MV-4-11 (cell line): ENCODE data around the gene TMEM190.
A peak's percentile ranks its signal among the peaks of the same experiment; 100 is the strongest.
"Not testable (repeated sequence)": the region's sequence is repeated elsewhere in the genome, so short reads cannot be mapped to it uniquely, and the experiment has no call there.

Experiments
- DNase-seq: peaks from one replicate; lab custom pipeline; 2025; lab: John Stamatoyannopoulos, UW

The TMEM190 gene

DNA sequence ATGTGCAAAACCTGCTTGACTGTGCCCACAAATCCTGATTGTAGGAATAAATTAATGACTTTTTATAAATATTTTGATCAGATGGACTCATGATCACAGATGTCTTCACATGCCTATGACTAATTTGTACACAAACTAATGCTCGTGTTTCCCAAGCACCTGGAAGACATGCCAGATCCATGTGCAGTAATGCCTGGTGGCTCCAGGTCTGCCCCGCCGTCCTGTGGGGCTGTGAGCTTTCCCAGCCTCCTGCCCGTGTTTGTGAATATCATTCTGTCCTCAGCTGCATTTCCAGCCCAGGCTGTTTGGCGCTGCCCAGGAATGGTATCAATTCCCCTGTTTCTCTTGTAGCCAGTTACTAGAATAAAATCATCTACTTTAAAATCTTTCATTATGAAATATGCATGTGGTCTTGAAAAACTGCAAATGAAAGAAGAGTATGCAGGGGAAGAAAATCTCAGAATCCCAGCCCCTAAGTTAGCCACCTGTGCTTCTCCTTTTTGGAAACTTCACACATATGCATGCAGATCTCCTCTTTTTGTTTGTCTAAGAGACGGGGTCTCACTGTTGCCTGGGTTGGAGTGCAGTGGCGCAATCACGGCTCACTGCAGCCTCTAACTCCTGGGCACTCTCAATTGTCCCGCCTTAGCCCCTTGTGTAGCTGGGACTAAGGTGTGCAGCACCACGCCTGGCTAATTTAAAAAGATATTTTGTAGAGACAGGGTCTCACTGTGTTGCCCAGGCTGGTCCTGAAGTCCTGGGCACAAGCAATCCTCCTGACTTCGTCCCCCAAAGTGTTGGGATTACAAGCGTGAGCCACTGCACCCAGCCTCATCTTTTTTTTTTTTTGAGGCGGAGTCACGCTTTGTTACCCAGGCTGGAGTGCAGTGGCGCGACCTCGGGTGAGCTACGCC, 15.3 kb downstream of the TMEM190 start:
- no peak for DNase-seq

DNA sequence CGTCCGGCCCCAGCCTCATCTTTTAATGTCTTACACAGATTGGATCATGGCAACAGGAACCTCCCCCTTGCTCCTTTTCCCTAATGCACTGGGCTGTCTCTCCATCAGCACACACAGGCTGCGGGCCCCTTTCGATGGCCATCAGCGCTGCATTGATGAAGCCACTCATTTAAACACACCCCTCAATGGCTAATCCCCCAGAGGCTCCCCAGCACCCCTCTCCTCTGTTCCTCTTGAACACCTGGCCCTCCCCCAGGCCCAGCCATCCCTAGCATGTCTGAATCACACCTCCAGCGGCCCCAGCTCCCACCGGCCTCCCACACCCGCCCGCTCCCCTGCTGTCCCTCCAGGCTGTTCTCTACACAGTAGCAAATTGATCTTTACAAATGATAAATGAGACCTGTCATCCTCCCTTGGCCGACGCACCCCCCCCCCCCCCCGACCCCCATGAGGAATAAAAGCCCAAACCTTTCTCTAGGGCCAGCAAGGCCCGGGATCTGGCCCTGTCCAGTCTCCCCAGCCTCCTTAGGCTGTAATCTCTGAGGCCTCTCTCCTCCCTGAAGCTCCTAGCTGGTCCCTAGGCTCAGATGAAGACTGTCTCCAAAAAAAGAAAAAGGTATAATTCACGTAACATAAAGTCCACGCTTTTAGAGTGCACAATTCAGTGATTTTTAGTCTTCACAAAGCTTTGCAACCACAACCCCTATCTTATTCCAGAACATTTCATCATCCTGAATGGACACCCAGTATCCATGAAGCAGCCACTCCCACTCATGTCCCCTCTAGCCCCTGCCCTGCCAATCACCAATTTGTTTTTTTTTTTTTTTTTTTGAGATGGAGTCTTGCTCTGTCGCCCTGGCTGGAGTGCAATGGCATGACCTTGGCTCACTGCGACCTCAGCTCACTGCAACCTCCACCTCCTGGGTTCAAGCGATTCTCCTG, 16.5 kb downstream of the TMEM190 start:
- no peak for DNase-seq

DNA sequence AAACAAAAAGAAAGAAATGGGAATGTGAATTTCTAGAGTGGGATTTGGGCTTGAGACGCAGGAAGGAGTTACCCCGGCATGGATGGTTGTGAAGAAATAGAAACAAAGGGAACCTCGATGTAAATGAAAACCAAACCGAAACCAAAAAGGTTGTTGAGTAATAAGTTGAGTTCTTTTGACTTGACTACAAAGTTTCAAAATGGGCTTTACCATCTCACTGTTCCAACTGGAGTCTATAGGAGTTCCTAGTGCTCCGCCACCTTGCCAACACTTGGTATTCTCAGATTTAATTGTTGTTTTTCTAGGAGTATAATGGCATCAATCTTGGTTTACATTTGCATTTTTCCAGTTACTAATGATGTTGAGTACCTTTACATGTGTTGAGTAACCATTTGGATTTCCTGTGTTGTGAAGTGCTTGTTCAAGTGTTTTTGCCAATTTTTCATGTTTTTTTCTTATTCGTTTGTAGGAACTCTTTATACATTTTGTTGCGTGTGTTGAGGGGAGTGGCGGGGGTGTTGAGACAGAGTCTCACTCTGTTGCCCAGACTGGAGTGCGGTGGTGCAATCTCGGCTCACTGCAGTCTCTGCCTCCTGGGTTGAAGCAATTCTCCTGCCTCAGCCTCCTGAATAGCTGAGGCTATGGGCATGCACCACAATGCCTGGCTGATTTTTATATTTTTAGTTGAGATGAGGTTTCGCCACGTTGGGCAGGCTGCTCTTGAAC, 21.7 kb downstream of the TMEM190 start:
- DNase-seq, result peak; percentile 84

DNA sequence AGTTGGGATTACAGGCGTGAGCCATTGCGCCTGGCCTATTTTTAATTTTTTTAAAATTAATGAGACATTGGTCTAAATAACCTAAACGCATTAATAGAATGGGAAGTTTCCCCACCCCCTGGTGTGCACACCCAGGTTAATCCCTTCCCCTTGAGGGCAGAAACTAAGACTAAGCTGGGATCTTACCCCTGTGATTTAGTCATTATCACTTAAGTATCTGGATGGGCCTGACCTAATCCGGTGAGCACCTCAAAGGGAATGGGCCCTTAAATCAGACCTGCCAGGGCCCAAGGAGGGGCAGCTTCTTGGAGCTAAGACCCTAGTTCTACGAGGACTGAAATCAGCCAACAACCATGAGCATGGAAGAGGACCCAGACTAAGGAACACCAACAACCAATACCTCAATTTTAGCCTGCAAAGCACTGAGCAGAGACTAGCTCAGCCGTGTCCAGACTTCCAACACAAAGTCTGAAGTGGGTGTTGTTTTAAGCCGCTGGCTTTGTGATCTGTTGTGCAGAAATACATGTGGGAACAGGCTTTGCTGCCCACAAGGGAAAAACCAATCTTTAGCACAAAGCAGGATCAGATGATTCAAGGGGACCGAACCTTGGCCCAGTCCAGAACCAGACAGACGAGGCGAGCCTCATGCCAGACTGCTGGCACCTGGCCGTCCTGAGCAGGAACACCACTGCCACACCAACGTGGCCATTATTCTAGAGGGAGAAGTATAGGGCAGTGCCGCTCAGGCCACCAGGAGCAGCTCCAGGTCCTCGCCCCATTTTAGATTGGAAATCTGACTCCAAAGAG, 23.9 kb downstream of the TMEM190 start:
- DNase-seq, result no peak

DNA sequence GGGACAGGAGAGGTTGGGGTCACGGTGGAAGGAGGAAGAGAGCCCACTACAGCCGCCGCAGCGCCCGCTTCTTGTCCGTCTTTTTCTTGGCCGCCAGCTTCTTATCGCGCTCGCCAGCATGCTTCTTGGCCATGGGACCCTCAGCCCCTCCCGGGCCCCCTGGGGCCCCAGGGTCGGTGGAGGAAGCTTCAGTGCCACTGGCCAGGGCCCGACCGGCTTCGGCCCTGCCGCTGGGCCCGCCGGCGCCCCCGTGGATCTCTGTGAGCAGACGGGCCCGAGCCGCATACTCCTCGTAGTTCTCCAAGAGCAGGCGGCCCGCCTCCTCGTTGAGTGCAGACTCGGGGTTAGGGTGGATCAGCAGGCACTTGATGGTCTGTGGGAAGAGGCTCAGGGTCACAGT, 24.8 kb downstream of the TMEM190 start:
- DNase-seq, result not testable (repeated sequence)

DNA sequence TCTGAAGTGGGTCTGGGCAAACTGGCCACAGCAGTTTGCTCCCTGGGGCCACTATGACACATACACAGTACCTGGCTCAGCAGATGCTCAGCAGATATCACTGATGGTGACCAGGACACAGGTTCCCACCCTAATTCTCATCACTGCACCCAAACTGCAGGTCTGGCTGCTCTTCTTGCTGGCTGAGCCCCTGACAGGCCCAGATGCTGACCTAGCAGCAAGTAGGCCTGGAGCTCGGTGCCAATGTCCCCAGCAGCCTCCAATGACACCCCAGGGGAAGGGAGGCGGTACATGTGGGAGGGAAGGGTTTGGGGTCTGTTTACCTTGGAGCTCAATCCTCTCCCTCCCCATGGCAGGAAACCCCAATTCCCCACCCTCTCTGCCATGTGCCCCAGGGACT, 25.9 kb downstream of the TMEM190 start:
- no peak for DNase-seq

DNA sequence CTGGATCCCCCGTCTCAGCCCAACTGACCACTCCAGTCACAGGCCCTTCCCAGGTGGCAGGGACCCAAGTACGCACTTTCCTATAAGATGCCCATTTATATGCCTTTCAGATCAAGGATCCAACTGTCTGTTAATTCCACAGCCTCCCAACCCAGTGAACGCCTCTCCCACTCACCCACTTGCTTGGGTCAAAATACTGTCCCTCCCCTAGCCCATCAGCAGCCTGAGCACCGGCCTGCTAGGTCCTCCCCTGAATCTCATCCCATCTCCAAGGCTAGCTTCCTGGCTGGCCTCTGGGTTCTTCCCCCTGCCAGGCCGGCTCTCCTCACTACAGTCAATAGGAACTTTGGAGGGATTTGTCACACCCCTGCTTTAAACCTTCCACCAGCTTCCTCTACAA, 29.0 kb downstream of the TMEM190 start:
- DNase-seq, result no peak

DNA sequence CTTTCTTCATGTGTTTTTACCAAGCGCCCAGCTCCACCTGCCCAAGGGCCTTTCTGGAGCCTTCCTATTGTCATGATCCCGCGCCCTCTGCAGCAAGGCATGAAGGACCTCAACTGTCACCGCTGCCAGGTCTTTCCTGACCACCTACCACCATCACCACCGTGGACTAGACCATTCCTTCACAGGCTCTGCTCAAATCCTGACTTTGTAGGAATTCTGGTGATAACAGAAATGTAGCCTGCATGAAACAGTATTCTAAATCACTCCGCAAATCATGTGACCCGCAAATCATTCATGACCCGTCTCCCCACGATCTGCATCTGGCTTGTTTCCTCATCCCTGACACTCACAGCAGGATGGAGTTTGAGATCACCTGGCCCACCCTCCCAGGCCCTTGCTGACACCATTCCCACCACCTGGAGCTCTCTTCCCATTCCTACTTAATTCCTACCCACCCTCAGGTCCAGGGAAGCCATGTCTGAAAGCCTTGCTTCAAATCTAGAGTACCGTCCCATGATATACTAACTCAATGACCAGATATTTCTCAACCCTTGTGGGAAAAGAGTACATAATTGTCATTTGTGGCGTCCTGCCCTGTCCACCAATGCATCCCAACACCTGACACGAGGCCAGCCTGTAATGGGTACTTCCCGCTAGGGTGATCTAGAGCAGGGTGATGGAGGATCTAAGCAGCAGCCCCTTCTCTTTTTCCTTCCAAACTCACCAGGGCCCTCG, 29.6 kb downstream of the TMEM190 start:
- no peak for DNase-seq

DNA sequence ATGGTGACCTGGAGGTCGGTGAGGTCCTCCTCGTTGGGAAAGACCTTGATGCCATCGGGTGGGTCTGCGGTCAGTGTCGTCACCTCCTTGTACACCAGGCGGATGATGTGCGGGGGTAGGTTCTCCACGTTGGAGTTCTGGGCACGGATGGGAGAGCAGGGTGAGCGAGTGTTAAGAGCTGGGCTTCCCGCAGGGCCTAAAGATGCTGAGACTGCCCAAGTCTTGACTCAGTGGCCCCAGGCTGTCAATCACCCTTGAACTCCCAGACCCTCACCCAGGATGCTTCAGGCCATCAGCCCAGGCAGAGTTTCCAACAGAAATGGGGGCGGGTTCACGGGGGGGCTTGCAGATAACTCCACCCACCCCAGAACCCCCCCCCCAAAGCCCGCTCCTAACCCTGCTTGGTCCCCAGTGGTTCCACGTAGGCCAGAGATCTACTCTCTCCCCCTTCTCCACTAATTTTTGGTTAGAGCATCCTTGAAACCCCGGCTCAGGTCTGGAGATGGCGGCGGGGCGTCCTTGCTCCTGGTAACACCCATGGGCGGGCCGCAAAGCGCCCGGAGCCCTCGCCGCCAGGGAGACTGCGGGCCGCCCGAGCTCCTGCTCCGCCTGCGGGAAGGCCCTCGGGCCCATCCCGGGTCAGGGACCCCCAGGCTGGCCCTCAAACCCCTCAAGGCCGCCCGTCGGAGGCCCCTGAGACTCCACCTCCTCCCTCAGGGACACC, 30.4 kb downstream of the TMEM190 start:
- DNase-seq, result peak; percentile 43

DNA sequence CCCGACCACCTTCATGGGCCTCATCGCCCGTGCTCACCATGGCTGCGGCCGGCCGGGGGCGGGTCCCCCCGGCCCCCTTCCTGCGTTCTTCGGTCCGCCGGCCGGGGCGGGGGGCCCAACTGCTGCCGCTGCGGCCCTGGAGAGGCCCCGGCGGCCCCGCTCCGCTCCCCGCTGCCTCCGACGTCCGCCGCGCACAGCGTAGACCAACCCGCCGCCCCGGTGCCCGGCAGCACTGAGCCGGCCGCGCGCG, 30.8 kb downstream of the TMEM190 start, which contains the start of gene UBE2S:
Gene UBE2S (minus strand): TSS at position 239 of the 250 bp plus-strand sequence. CDS start 199 bp downstream, at position 40.
- not testable (repeated sequence) for DNase-seq

DNA sequence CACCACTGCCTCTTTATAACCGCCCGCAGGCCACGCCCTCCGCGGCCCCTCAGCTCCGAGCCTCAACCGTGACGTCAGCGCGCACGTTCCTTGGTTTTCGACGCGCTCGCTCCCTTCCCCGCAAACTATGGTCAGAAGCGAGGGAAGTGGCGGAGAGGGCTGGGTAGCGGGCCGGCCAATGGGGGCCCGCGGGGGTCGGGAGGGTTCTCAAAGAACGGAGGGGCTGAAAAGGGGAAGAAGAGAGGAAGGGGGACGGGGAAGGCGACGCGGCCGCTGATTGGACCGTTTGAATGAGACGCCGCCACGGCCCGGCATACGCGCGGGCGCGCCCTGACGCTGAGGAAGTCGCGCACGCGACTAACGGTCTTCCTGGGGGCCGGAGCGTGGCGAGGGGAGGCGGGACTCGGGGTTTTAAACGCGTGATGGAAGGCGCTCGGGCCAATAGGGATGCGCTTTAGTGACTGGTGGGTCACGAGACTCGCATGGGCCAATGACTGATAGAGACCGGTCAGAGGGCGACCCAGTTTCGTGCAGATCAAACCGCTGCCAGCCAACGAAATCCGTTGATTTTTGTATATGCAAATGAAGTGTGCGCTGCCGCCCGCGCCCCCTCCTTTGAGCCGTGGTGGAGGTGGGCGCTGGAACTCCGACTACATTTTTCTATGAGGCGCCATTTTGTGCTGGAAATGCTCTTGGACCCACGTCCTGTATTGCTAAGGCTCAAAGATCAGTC, 31.3 kb downstream of the TMEM190 start:
- DNase-seq, result peak; percentile 100

DNA sequence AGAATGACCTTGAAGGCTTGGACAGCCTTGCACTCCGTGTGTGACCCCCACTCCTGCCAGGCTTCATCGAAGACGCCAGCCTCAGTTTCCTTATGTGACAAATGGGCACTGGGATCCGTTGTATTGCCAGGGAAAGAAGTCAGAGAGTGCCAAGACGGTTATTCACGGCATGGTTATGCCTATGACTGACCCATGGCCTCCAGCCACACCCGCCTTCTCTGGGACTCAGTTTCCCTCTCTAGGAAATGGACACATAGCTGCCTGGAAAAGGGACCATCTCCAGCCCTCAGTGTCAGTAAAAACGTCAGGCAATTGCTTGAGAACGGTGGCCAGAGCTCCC, 31.9 kb downstream of the TMEM190 start:
- DNase-seq, result no peak

DNA sequence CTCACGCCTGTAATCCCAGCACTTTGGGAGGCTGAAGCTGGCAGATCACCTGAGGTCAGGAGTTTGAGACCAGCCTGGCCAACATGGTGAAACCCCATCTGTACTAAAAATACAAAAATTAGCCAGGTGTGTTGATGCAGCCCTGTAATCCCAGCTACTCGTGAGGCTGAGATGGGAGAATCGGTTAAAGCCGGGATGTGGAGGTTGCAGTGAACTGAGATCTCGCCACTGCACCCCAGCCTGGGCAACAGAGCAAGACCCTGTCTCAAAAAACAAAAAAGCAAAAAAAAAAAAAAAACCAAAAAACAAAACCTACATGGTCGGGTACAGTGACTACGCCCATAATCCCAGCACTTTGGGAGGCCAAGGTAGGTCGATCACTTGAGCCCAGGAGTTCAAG, 32.6 kb downstream of the TMEM190 start:
- not testable (repeated sequence) for DNase-seq

DNA sequence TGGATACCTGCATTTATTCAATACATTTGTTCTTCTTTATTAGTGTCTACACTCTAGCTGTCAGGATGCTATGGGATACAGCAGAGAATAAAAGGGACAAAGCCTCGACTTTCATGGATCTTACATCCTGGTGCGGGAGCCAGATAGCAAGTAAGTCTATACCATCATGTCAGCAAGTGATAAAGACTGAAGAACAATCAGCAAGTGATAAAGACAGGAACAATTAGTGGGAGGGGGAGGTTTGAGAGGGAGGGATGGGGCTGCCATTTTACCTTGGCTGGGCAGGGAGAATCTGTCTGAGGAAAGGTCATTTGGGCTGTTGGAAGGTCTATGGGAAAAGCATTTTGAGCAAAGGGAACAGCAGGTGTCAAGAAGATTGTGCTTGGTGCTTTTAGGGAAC, 33.5 kb downstream of the TMEM190 start:
- no peak for DNase-seq

DNA sequence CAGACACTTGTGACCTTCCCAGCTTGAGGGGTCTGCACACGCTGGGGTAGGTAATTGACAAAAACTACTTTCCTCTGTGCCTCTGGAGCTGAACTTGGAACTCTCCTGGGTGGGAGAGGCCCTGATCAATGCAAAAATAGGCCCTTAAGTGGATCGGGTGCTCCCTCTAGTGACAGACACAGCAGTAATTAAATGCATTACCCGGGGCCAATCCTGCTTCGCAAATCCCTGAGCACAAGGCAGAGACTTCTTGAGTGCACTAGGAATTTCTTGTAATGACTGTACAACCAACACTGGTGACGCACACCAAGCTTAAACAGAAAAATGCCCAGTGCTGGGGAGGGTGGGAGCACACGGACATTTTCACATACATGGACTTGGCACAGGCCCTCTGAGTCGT, 41.6 kb downstream of the TMEM190 start:
- DNase-seq, result peak; percentile 72

DNA sequence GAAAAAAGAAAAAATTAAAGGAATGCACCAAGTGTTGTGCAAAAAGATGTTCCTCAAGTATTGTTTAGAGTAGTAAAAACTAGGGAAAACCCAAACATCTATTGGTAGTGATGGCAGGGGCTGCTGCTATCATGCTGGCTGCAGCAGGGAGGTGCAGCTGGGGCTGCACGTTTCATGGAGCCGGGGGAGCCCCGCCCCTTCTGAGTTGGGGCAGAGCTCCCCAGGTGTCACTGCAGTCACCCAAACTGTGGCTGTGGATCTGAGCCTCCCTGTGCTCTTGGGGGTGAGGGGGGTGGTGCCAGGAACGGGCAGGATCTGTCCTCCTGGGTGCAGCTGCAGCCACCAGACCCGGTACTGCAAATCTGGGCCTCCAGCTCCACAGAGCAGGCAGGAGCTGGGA, 42.5 kb downstream of the TMEM190 start:
- DNase-seq, result no peak

DNA sequence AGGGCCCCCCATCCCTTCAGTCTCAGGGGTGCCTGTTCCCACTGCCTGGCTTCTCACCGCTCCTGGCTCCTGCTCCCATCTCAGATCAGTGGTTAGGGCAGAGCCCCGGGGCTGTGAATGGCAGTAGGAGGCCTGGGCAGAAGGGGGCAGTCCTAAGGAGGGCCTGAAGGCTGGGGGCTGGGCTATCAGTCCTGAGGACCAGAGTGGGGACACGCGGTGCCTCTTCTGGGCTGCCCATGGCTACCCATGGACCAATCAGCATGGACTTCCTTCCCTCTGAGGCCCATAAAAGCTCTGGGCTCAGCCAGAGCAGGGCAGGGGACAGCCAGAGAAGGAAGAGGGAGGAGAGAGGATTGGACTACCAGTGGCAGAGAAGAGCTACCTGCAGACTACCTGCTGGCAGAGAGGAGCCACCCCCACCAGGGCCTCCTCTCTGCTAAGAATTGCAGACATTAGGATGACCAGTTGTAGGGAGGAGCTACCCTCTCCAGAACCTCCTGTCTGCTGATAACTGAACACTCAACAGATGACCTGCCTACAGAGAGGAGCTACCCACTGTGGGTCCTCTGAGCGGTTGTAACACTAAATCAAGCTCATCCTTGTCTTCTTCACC, 43.1 kb downstream of the TMEM190 start:
- DNase-seq, result no peak

DNA sequence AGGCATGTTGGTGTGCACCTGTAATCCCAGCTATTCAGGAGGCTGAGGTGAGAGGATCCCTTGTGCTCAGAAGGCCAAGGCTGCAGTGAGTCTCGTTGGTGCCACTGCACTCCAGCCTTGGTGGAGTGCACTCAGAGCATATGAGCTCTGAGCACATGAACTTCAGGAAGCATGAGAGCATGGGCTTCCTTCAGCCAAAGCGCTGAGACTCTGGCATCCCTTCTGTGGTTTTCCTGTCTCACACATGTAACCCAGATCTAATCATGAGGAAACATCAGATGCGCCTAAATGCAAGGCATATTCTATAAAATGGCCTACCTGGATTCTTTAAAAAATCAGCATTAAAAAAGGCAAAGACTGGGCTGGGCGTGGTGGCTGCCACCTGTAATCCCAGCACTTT, 44.7 kb downstream of the TMEM190 start:
- peak; percentile 61 for DNase-seq
